Colon (tissue), 2 donors: Measurements from ENCODE around the gene SLC9A9.
"Not testable (repeated sequence)": the region's sequence is repeated elsewhere in the genome, so short reads cannot be mapped to it uniquely, and the experiment has no call there.

ENCODE experiments used
- FAIRE-seq: peaks from 2 replicates; lab custom pipeline; 2012; peaks lifted over from hg19 to GRCh38; lab: Jason Lieb, UNC
- donor health status: control.
- donor health status: control.

Gene SLC9A9

GRCh38 chr3:143847787-143848631 is at the start of gene SLC9A9:
Gene SLC9A9 (minus strand): TSS chr3:143848468. CDS start chr3:143848322, 146 bp downstream.
- FAIRE-seq = no peak

- no peak for FAIRE-seq
These were observed 49.5 kb upstream of the SLC9A9 start for GRCh38 chr3:143897576-143898295.

- FAIRE-seq = no peak
These were observed 48.2 kb upstream of the SLC9A9 start for GRCh38 chr3:143896486-143896885.

- FAIRE-seq = no peak
These were observed 47.5 kb upstream of the SLC9A9 start for GRCh38 chr3:143895805-143896204.

- FAIRE-seq = no peak
These were observed 40.6 kb upstream of the SLC9A9 start for GRCh38 chr3:143888846-143889245.

- FAIRE-seq = no peak
These were observed 39.9 kb upstream of the SLC9A9 start for GRCh38 chr3:143888166-143888565.

GRCh38 chr3:143885780-143886427 is 37.6 kb upstream of the SLC9A9 start:
- no peak for FAIRE-seq

GRCh38 chr3:143884861-143885260 is 36.6 kb upstream of the SLC9A9 start:
- FAIRE-seq = no peak

- no peak for FAIRE-seq
These were observed 34.9 kb upstream of the SLC9A9 start for GRCh38 chr3:143883151-143883550.

GRCh38 chr3:143881095-143881494 is 32.8 kb upstream of the SLC9A9 start:
- no peak for FAIRE-seq

- no peak for FAIRE-seq
These were observed 27.3 kb upstream of the SLC9A9 start for GRCh38 chr3:143875546-143875945.

- FAIRE-seq = not testable (repeated sequence)
These were observed 25.3 kb upstream of the SLC9A9 start for GRCh38 chr3:143873553-143873952.

- no peak for FAIRE-seq
These were observed 17.0 kb upstream of the SLC9A9 start for GRCh38 chr3:143865302-143865701.

GRCh38 chr3:143859465-143860203 is 11.4 kb upstream of the SLC9A9 start:
- no peak for FAIRE-seq

- no peak for FAIRE-seq
These were observed 8.1 kb upstream of the SLC9A9 start for GRCh38 chr3:143856252-143856970.

- FAIRE-seq = no peak
These were observed 6.9 kb upstream of the SLC9A9 start for GRCh38 chr3:143855183-143855582.

- FAIRE-seq = no peak
These were observed 3.2 kb upstream of the SLC9A9 start for GRCh38 chr3:143851331-143852017.

- FAIRE-seq = no peak
These were observed 2.6 kb upstream of the SLC9A9 start for GRCh38 chr3:143850877-143851276.

- no peak for FAIRE-seq
These were observed 1.7 kb upstream of the SLC9A9 start for GRCh38 chr3:143849854-143850549.

GRCh38 chr3:143848704-143849103 is 436 bp upstream of the SLC9A9 start:
- no peak for FAIRE-seq
